ENCODE data around the gene RNF217.
"Not testable (repeated sequence)": the region's sequence is repeated elsewhere in the genome, so short reads cannot be mapped to it uniquely, and the experiment has no call there.

Gene RNF217

GRCh38 chr6:125030969-125031368, 68.7 kb downstream of the RNF217 start:
- no peak overlapping the region for H3K4me3 ChIP-seq (ENCODE audit: low read depth, low read length)
- TF ChIP-seq CTCF (IDR thresholded peaks at IDR 0.05; ENCODE audit: low read depth, low read length) = no peak
- no peak for DNase-seq (ENCODE audit: low read depth, low spot score)
- in situ Hi-C loops (cut with HindIII; ENCODE audit: low sequenced_read_pairs) = no loop called here

- in situ Hi-C loops (cut with HindIII; ENCODE audit: low sequenced_read_pairs) = no loop called here
- DNase-seq (ENCODE audit: low read depth, low spot score) = no peak
- H3K4me3 ChIP-seq (ENCODE audit: low read depth, low read length) = no peak overlapping the region
- no peak for TF ChIP-seq CTCF (IDR thresholded peaks at IDR 0.05; ENCODE audit: low read depth, low read length)
Observed at GRCh38 chr6:125031385-125031784, 69.1 kb downstream of the RNF217 start.

- in situ Hi-C loops (cut with HindIII; ENCODE audit: low sequenced_read_pairs); DNase-seq (ENCODE audit: low read depth, low spot score): not testable (repeated sequence)
Observed at GRCh38 chr6:125034929-125035328, 72.7 kb downstream of the RNF217 start.

DNA sequence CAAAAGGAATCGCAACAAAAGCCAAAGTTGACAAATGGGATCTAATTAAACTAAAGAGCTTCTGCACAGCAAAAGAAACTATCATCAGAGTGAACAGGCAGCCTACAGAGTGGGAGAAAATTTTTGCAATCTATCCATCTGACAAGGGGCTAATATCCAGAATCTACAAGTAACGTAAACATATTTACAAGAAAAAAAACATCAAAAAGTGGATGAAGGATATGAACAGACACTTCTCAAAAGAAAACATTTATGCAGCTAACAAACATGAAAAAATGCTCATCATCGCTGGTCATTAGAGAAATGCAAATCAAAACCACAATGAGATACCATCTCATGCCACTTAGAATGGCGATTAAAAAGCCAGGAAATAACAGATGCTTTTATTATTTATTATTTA, 74.2 kb downstream of the RNF217 start:
- in situ Hi-C loops (cut with HindIII; ENCODE audit: low sequenced_read_pairs); DNase-seq (ENCODE audit: low read depth, low spot score): not testable (repeated sequence)

More at GRCh38 chr6:125034929-125035328, 72.7 kb downstream of the RNF217 start:
- H3K4me3 ChIP-seq (ENCODE audit: low read depth, low read length) = not testable (repeated sequence)

DNA sequence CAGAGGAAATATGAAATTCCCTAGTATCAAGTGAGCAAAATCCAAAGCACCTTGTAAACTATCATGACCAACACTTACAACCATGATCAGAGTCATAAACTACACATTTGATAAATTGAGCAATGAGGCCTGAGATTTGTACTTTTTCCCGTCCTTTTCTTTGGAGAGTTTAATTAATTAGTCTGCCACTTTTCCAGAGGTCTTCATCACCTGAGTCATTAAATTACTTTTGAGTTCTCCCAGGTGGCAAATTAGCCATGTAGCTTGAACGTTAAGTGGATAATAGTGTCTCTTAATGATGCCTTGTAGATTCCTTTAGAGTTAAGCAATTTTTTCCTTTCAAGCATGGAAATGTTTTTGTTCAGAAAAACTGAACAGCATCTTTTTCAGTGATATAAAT, 75.6 kb downstream of the RNF217 start:
- in situ Hi-C loops (cut with HindIII; ENCODE audit: low sequenced_read_pairs) = no loop called here

More for the DNA sequence above, 74.2 kb downstream of the RNF217 start:
- not testable (repeated sequence) for H3K4me3 ChIP-seq (ENCODE audit: low read depth, low read length)

GRCh38 chr6:125038925-125039324, 76.7 kb downstream of the RNF217 start:
- no peak for DNase-seq (ENCODE audit: low read depth, low spot score)
- no peak for TF ChIP-seq CTCF (IDR thresholded peaks at IDR 0.05; ENCODE audit: low read depth, low read length)
- in situ Hi-C loops (cut with HindIII; ENCODE audit: low sequenced_read_pairs) = no loop called here

More for the DNA sequence above, 75.6 kb downstream of the RNF217 start:
- DNase-seq (ENCODE audit: low read depth, low spot score) = no peak
- H3K4me3 ChIP-seq (ENCODE audit: low read depth, low read length) = no peak overlapping the region
- TF ChIP-seq CTCF (IDR thresholded peaks at IDR 0.05; ENCODE audit: low read depth, low read length) = no peak

GRCh38 chr6:125041740-125042459, 79.7 kb downstream of the RNF217 start:
- peak; percentile 13 for DNase-seq (ENCODE audit: low read depth, low spot score)
- TF ChIP-seq CTCF (IDR thresholded peaks at IDR 0.05; ENCODE audit: low read depth, low read length) = no peak
- no peak overlapping the region for H3K4me3 ChIP-seq (ENCODE audit: low read depth, low read length)
- in situ Hi-C loops (cut with HindIII; ENCODE audit: low sequenced_read_pairs) = no loop called here

More at GRCh38 chr6:125038925-125039324, 76.7 kb downstream of the RNF217 start:
- H3K4me3 ChIP-seq (ENCODE audit: low read depth, low read length) = no peak overlapping the region
